HEK293 (cell line): ENCODE data around the gene TERC.

Source experiments
- CTCF ChIA-PET: fragments of 350-600 bp; formaldehyde crosslinking; extraction: SDS; loops from one replicate; lab custom pipeline; 2021; ENCODE audit warnings: antibody characterized with exemption; lab: Yijun Ruan, JAX
- POLR2A ChIA-PET: fragments of 300-600 bp; formaldehyde crosslinking; extraction: SDS; loops from one replicate; lab custom pipeline; 2020; ENCODE audit warnings: antibody characterized with exemption, inconsistent platforms; lab: Yijun Ruan, JAX
- H3K27ac ChIP-seq: fragments of 200-500 bp; sonication (Bioruptor generic); 2 replicates; pipeline ENCODE4 v1.5.1; 2014; ENCODE audit warnings: low read depth, low read length, control low read depth, inconsistent platforms; ENCODE audit errors: extremely low read depth
- H3K36me3 ChIP-seq, 2 experiments: fragments of 200-500 bp in 1 of 2; sonication (Bioruptor generic) in 1 of 2; 1 replicate in 1 of 2; 2 replicates in 1 of 2; pipeline ENCODE4 v1.5.1; 2014 to 2017; ENCODE audit warnings: inconsistent platforms in 2 of 2, low read length in 2 of 2; ENCODE audit not compliant: control insufficient read depth in 2 of 2, insufficient read depth in 1 of 2
- H3K4me1 ChIP-seq: fragments of 200-500 bp; sonication (Bioruptor generic); 2 replicates; pipeline ENCODE4 v1.5.1; 2014; ENCODE audit warnings: mild to moderate bottlenecking, low read length, inconsistent platforms; ENCODE audit not compliant: control insufficient read depth, insufficient read depth
- H3K4me3 ChIP-seq: 2 replicates; pipeline ENCODE4 v1.5.1; 2011; ENCODE audit warnings: low read depth, mild to moderate bottlenecking, control low read depth, low read length, moderate library complexity
- H3K9me3 ChIP-seq: fragments of 200-500 bp; sonication (Bioruptor generic); 2 replicates; pipeline ENCODE4 v1.5.1; 2014; ENCODE audit warnings: low read depth, low read length, inconsistent platforms; ENCODE audit not compliant: control insufficient read depth, insufficient read depth
- GLI4 ChIP-seq: fragments of 450-650 bp; formaldehyde crosslinking; IDR thresholded peaks from 2 replicates; pipeline ENCODE4 v1.5.1; 2016; ENCODE audit warnings: missing biosample characterization, missing genetic modification characterization
- GLIS1 ChIP-seq: fragments of 450-650 bp; formaldehyde crosslinking; IDR thresholded peaks from 2 replicates; pipeline ENCODE4 v1.5.1; 2016; ENCODE audit warnings: missing biosample characterization, missing genetic modification characterization
- SP3 ChIP-seq: fragments of 450-650 bp; formaldehyde crosslinking; IDR thresholded peaks from 2 replicates; pipeline ENCODE4 v1.5.1; 2016; ENCODE audit warnings: missing biosample characterization, missing genetic modification characterization
- ZBTB7A ChIP-seq: fragments of 450-650 bp; formaldehyde crosslinking; IDR thresholded peaks from 2 replicates; pipeline ENCODE4 v1.5.1; 2016; ENCODE audit warnings: low read depth, missing biosample characterization, missing genetic modification characterization
- ZEB2 ChIP-seq: fragments of 450-650 bp; formaldehyde crosslinking; IDR thresholded peaks from 2 replicates; pipeline ENCODE4 v1.5.1; 2016; ENCODE audit warnings: missing biosample characterization, missing genetic modification characterization
- ZFP37 ChIP-seq: fragments of 450-650 bp; formaldehyde crosslinking; IDR thresholded peaks from 2 replicates; pipeline ENCODE4 v1.5.1; 2016; ENCODE audit warnings: missing biosample characterization, missing genetic modification characterization
- ZFP69B ChIP-seq: fragments of 450-650 bp; formaldehyde crosslinking; IDR thresholded peaks from 2 replicates; pipeline ENCODE4 v1.5.1; 2016; ENCODE audit warnings: missing biosample characterization, missing genetic modification characterization
- ZIC2 ChIP-seq: fragments of 450-650 bp; formaldehyde crosslinking; IDR thresholded peaks from 2 replicates; pipeline ENCODE4 v1.5.1; 2016; ENCODE audit warnings: missing biosample characterization, missing genetic modification characterization
- ZNF140 ChIP-seq: fragments of 450-650 bp; formaldehyde crosslinking; IDR thresholded peaks from 2 replicates; pipeline ENCODE4 v1.5.1; 2016; ENCODE audit warnings: missing biosample characterization, missing genetic modification characterization
- ZNF155 ChIP-seq: fragments of 450-650 bp; formaldehyde crosslinking; IDR thresholded peaks from 2 replicates; pipeline ENCODE4 v1.5.1; 2016; ENCODE audit warnings: missing biosample characterization, missing genetic modification characterization
- ZNF391 ChIP-seq: fragments of 450-650 bp; formaldehyde crosslinking; IDR thresholded peaks from 2 replicates; pipeline ENCODE4 v1.5.1; 2016; ENCODE audit warnings: low read depth, missing biosample characterization, missing genetic modification characterization, borderline replicate concordance
- ZNF423 ChIP-seq: fragments of 450-650 bp; formaldehyde crosslinking; IDR thresholded peaks from 2 replicates; pipeline ENCODE4 v1.5.1; 2016; ENCODE audit warnings: missing biosample characterization, missing genetic modification characterization
- ZNF473 ChIP-seq: fragments of 450-650 bp; formaldehyde crosslinking; IDR thresholded peaks from 2 replicates; pipeline ENCODE4 v1.5.1; 2017; ENCODE audit warnings: missing biosample characterization, missing genetic modification characterization
- ZNF514 ChIP-seq: fragments of 450-650 bp; formaldehyde crosslinking; IDR thresholded peaks from 2 replicates; pipeline ENCODE4 v1.5.1; 2016; ENCODE audit warnings: missing biosample characterization, missing genetic modification characterization
- ZNF560 ChIP-seq: fragments of 450-650 bp; formaldehyde crosslinking; IDR thresholded peaks from 2 replicates; pipeline ENCODE4 v1.5.1; 2017; ENCODE audit warnings: missing biosample characterization, missing genetic modification characterization, borderline replicate concordance
- ZNF654 ChIP-seq: fragments of 450-650 bp; formaldehyde crosslinking; IDR thresholded peaks from 2 replicates; pipeline ENCODE4 v1.5.1; 2016; ENCODE audit warnings: low read depth, missing biosample characterization, missing genetic modification characterization
- ZNF660 ChIP-seq: fragments of 450-650 bp; IDR thresholded peaks from 2 replicates; pipeline ENCODE4 v1.5.1; 2018; ENCODE audit warnings: missing biosample characterization, mild to moderate bottlenecking, missing genetic modification characterization
- TF ChIP-seq, protein P1 (sequence below): fragments of 450-650 bp; formaldehyde crosslinking; IDR thresholded peaks from 2 replicates; pipeline ENCODE4 v1.5.1; 2016; ENCODE audit warnings: missing biosample characterization, missing genetic modification characterization
- TF ChIP-seq, protein P2 (sequence below): fragments of 450-650 bp; formaldehyde crosslinking; IDR thresholded peaks from 2 replicates; pipeline ENCODE4 v1.5.1; 2016; ENCODE audit warnings: missing biosample characterization, missing genetic modification characterization
- TF ChIP-seq, protein P3 (sequence below): fragments of 450-650 bp; formaldehyde crosslinking; IDR thresholded peaks from 2 replicates; pipeline ENCODE4 v1.5.1; 2017; ENCODE audit warnings: missing biosample characterization, missing genetic modification characterization
- TF ChIP-seq, protein P4 (sequence below): fragments of 450-650 bp; formaldehyde crosslinking; IDR thresholded peaks from 2 replicates; pipeline ENCODE4 v1.5.1; 2017; ENCODE audit warnings: missing biosample characterization, missing genetic modification characterization
- TF ChIP-seq, protein P5 (sequence below): fragments of 450-650 bp; formaldehyde crosslinking; IDR thresholded peaks from 2 replicates; pipeline ENCODE4 v1.5.1; 2016; ENCODE audit warnings: missing biosample characterization, missing genetic modification characterization
- TF ChIP-seq, protein P6 (sequence below): fragments of 450-650 bp; formaldehyde crosslinking; IDR thresholded peaks from 2 replicates; pipeline ENCODE4 v1.5.1; 2016; ENCODE audit warnings: missing biosample characterization, missing genetic modification characterization
- TF ChIP-seq, protein P7 (sequence below): fragments of 450-650 bp; formaldehyde crosslinking; IDR thresholded peaks from 2 replicates; pipeline ENCODE4 v1.5.1; 2017; ENCODE audit warnings: missing biosample characterization, missing genetic modification characterization

The TERC gene

DNA sequence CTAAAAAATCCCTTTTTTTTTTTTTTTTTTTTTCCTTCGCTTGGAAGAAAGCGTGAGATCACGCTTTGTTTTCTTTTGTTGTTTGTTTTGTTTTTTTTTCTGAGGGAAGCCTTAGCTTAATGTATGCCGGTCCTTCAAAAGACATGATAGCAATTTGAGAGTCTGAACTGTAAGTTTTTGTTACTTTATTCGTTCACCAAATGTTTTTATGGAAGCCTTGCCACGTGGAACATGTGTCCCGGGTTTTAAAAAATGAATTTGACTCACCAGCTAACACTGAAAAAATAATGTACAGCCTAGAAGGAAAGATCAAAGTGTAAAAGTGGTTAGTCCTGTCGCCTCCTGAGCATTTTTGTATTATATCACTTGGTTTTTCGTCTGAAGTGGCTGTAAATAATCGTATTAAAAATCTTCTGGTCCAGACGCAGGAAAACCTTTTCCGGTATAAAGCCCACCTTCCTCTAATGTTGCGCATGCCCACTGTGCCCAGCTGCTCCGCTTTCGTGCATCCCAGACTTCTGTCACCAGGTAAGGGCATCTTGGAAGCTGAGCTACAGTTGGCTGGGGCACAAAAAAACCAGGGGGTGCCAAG is 7.5 kb upstream of the TERC start:
- H3K36me3 ChIP-seq, result peaks cover 0 to 30% of the 10 kb centered on the region in 2 experiments
- ChIA-PET CTCF (interaction anchor here (0.7 to 0.8 kb wide), 2 partner anchors 10 to 64 kb away, joined by 3 read pairs; no protein-coding TSS in a partner anchor), POLR2A (interaction anchor here (0.8 to 2.6 kb wide), 3 partner anchors 40 to 625 kb away, joined by 3 to 6 read pairs (median 4); partner anchors contain the start of genes LRRC34, LRRIQ4 and SEC62)
- peak overlapping the region; percentile 93 for H3K4me3 ChIP-seq
- no peaks in the 10 kb centered on the region for H3K9me3 ChIP-seq
- H3K4me1 ChIP-seq, result no peaks in the 10 kb centered on the region
- peak overlapping the region; percentile 64 for H3K27ac ChIP-seq
- TF ChIP-seq, protein P1, sequence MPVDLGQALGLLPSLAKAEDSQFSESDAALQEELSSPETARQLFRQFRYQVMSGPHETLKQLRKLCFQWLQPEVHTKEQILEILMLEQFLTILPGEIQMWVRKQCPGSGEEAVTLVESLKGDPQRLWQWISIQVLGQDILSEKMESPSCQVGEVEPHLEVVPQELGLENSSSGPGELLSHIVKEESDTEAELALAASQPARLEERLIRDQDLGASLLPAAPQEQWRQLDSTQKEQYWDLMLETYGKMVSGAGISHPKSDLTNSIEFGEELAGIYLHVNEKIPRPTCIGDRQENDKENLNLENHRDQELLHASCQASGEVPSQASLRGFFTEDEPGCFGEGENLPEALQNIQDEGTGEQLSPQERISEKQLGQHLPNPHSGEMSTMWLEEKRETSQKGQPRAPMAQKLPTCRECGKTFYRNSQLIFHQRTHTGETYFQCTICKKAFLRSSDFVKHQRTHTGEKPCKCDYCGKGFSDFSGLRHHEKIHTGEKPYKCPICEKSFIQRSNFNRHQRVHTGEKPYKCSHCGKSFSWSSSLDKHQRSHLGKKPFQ (tag by site-specific recombination), result no peak; the same call in none of the 2 replicates
- TF ChIP-seq ZNF391 (tag by site-specific recombination) (peak; percentile 97), ZNF155 (tag by site-specific recombination) (no peak), ZNF423 (no peak), ZNF514 (tag by site-specific recombination) (no peak), ZFP69B (tag by site-specific recombination) (no peak; the same call in 1 of the 2 replicates), GLI4 (tag by site-specific recombination) (0 out of 2 replicates have a peak, but pooled peaks have one; percentile 6), ZNF560 (tag by site-specific recombination) (no peak), ZBTB7A (no peak), ZNF660 (no peak), ZIC2 (tag by site-specific recombination) (no peak), ZEB2 (no peak), ZNF654 (tag by site-specific recombination) (no peak), GLIS1 (tag by site-specific recombination) (no peak), ZFP37 (tag by site-specific recombination) (no peak), SP3 (no peak), ZNF473 (no peak), ZNF140 (tag by site-specific recombination) (no peak)
- TF ChIP-seq, protein P2, sequence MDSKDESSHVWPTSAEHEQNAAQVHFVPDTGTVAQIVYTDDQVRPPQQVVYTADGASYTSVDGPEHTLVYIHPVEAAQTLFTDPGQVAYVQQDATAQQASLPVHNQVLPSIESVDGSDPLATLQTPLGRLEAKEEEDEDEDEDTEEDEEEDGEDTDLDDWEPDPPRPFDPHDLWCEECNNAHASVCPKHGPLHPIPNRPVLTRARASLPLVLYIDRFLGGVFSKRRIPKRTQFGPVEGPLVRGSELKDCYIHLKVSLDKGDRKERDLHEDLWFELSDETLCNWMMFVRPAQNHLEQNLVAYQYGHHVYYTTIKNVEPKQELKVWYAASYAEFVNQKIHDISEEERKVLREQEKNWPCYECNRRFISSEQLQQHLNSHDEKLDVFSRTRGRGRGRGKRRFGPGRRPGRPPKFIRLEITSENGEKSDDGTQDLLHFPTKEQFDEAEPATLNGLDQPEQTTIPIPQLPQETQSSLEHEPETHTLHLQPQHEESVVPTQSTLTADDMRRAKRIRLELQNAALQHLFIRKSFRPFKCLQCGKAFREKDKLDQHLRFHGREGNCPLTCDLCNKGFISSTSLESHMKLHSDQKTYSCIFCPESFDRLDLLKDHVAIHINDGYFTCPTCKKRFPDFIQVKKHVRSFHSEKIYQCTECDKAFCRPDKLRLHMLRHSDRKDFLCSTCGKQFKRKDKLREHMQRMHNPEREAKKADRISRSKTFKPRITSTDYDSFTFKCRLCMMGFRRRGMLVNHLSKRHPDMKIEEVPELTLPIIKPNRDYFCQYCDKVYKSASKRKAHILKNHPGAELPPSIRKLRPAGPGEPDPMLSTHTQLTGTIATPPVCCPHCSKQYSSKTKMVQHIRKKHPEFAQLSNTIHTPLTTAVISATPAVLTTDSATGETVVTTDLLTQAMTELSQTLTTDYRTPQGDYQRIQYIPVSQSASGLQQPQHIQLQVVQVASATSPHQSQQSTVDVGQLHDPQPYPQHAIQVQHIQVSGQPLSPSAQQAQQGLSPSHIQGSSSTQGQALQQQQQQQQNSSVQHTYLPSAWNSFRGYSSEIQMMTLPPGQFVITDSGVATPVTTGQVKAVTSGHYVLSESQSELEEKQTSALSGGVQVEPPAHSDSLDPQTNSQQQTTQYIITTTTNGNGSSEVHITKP (tag by site-specific recombination), result no peak; the same call in 1 of the 2 replicates
- TF ChIP-seq, protein P3, sequence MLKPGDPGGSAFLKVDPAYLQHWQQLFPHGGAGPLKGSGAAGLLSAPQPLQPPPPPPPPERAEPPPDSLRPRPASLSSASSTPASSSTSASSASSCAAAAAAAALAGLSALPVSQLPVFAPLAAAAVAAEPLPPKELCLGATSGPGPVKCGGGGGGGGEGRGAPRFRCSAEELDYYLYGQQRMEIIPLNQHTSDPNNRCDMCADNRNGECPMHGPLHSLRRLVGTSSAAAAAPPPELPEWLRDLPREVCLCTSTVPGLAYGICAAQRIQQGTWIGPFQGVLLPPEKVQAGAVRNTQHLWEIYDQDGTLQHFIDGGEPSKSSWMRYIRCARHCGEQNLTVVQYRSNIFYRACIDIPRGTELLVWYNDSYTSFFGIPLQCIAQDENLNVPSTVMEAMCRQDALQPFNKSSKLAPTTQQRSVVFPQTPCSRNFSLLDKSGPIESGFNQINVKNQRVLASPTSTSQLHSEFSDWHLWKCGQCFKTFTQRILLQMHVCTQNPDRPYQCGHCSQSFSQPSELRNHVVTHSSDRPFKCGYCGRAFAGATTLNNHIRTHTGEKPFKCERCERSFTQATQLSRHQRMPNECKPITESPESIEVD (tag by site-specific recombination), result no peak
- TF ChIP-seq, protein P4, sequence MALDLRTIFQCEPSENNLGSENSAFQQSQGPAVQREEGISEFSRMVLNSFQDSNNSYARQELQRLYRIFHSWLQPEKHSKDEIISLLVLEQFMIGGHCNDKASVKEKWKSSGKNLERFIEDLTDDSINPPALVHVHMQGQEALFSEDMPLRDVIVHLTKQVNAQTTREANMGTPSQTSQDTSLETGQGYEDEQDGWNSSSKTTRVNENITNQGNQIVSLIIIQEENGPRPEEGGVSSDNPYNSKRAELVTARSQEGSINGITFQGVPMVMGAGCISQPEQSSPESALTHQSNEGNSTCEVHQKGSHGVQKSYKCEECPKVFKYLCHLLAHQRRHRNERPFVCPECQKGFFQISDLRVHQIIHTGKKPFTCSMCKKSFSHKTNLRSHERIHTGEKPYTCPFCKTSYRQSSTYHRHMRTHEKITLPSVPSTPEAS (tag by site-specific recombination), result no peak; the same call in 1 of the 2 replicates
- TF ChIP-seq, protein P5, sequence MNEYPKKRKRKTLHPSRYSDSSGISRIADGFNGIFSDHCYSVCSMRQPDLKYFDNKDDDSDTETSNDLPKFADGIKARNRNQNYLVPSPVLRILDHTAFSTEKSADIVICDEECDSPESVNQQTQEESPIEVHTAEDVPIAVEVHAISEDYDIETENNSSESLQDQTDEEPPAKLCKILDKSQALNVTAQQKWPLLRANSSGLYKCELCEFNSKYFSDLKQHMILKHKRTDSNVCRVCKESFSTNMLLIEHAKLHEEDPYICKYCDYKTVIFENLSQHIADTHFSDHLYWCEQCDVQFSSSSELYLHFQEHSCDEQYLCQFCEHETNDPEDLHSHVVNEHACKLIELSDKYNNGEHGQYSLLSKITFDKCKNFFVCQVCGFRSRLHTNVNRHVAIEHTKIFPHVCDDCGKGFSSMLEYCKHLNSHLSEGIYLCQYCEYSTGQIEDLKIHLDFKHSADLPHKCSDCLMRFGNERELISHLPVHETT (tag by site-specific recombination), result 0 out of 2 replicates have a peak, but pooled peaks have one; percentile 71
- TF ChIP-seq, protein P6, sequence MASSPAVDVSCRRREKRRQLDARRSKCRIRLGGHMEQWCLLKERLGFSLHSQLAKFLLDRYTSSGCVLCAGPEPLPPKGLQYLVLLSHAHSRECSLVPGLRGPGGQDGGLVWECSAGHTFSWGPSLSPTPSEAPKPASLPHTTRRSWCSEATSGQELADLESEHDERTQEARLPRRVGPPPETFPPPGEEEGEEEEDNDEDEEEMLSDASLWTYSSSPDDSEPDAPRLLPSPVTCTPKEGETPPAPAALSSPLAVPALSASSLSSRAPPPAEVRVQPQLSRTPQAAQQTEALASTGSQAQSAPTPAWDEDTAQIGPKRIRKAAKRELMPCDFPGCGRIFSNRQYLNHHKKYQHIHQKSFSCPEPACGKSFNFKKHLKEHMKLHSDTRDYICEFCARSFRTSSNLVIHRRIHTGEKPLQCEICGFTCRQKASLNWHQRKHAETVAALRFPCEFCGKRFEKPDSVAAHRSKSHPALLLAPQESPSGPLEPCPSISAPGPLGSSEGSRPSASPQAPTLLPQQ, result no peak; the same call in 1 of the 2 replicates
- TF ChIP-seq, protein P7, sequence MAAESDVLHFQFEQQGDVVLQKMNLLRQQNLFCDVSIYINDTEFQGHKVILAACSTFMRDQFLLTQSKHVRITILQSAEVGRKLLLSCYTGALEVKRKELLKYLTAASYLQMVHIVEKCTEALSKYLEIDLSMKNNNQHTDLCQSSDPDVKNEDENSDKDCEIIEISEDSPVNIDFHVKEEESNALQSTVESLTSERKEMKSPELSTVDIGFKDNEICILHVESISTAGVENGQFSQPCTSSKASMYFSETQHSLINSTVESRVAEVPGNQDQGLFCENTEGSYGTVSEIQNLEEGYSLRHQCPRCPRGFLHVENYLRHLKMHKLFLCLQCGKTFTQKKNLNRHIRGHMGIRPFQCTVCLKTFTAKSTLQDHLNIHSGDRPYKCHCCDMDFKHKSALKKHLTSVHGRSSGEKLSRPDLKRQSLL (tag by site-specific recombination), result no peak
